ENCODE measurements around the gene FSD1.
"Not testable (repeated sequence)": the region's sequence is repeated elsewhere in the genome, so short reads cannot be mapped to it uniquely, and the experiment has no call there.

Gene FSD1

DNA sequence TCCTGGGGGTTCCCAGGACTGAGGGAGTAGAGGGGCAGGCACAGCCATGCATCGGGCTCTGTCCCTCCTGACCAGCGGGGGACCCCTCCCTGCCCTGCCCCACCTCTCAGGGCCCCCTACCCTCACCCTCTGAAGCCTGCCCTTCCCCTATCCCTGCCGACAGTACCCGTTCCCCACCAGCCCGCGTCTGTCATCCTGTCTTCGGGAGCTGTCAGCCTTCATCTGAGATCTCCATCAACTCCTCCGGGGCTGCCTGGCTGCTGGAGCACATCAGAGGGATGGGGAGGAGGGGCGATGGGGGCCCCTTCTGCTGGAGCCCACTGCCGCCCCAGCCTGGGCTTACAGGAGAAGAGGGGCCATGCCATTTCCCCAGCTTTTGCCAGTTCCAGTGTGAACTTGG lies 31.5 kb upstream of the FSD1 start:
- H3K36me3 ChIP-seq (ENCODE audit: control insufficient read depth, insufficient read depth, low read length, severe bottlenecking) = peaks cover 12% of the 10 kb centered on the region
- H3K27me3 ChIP-seq (replicated peaks; ENCODE audit: control insufficient read depth, insufficient read depth, low read length) = peaks cover 7% of the 10 kb centered on the region
- peaks cover 5% of the 10 kb centered on the region for H3K4me1 ChIP-seq (ENCODE audit: control insufficient read depth, insufficient read depth, low read length)
- no peak for DNase-seq (ENCODE audit: low read depth)
- H3K9me3 ChIP-seq (ENCODE audit: control insufficient read depth, low read length) = no peaks in the 10 kb centered on the region
- no peak overlapping the region for H3K4me3 ChIP-seq (ENCODE audit: low read length)
- H3K9ac ChIP-seq (ENCODE audit: low read length) = no peak overlapping the region

DNA sequence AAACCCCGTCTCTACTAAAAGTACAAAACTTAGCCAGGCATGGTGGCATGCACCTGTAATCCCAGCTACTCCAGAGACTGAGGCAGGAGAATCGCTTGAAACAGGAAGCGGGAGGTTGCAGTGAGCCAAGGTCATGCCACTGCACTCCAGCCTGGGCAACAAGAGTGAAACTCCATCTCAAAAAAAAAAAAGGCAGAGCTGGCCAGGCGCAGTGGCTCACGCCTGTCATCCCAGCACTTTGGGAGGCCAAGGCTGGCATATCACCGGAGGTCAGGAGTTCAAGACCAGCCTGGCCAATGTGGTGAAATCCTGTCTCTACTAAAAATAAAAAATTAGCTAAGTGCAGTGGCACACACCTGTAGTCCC lies 30.1 kb upstream of the FSD1 start:
- DNase-seq (ENCODE audit: low read depth); H3K4me1 ChIP-seq (ENCODE audit: control insufficient read depth, insufficient read depth, low read length); H3K36me3 ChIP-seq (ENCODE audit: control insufficient read depth, insufficient read depth, low read length, severe bottlenecking); H3K9ac ChIP-seq (ENCODE audit: low read length); H3K4me3 ChIP-seq (ENCODE audit: low read length); H3K9me3 ChIP-seq (ENCODE audit: control insufficient read depth, low read length): not testable (repeated sequence)
- H3K27me3 ChIP-seq (replicated peaks; ENCODE audit: control insufficient read depth, insufficient read depth, low read length) = peaks cover 11% of the 10 kb centered on the region

DNA sequence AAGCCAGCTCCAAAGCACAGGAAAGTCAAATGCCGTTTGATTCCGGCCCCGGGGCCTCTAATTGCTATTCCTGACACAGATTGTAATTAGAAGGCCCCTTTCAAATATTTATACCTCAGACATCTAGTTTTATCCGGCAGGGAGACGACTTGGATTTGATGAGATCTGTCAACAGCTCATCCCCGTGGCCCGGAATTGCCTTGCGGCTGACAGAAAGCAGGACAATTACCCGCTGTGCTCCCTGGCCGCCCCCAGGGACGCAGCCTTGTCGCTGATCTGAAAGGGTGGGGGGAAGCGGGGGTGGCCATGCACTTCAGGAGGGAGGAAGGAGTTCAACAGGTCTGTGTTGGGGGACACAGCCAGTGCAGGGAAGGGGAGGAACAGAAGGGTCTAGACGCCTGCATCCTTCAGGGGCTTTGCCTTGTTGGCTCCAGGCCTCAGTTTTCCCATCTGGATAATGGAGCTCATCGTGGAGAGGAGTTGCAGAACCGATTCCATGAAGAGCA lies 27.2 kb upstream of the FSD1 start:
- Histone ChIP-seq H3K27me3 (replicated peaks; ENCODE audit: control insufficient read depth, insufficient read depth, low read length) (peaks cover 26% of the 10 kb centered on the region), H3K4me1 (ENCODE audit: control insufficient read depth, insufficient read depth, low read length) (no peaks in the 10 kb centered on the region), H3K4me3 (ENCODE audit: low read length) (no peak overlapping the region), H3K9ac (ENCODE audit: low read length) (no peak overlapping the region), H3K9me3 (ENCODE audit: control insufficient read depth, low read length) (no peaks in the 10 kb centered on the region), H3K36me3 (ENCODE audit: control insufficient read depth, insufficient read depth, low read length, severe bottlenecking) (no peaks in the 10 kb centered on the region)
- no peak for DNase-seq (ENCODE audit: low read depth)

DNA sequence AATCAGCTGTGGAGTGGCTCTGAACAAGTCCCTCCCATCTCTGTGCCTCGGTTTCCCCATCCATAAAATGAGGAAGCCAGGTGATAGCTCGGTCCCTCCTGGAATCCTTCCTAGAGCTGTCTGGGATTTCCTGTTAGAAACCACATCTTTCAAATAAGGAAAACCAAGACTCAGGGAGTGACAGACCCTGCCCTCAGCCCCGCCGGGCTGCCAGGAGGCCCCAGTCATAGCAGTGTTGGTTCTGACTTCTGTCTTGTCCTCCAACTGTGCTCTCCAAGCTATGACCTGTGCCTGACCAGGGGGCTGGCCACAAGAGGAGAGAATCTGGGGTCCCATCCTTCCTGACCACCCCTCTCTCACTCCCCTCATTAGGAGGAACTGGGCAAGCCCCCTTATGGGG lies 26.4 kb upstream of the FSD1 start:
- peaks cover 30% of the 10 kb centered on the region for H3K27me3 ChIP-seq (replicated peaks; ENCODE audit: control insufficient read depth, insufficient read depth, low read length)
- no peak for DNase-seq (ENCODE audit: low read depth)
- H3K4me3 ChIP-seq (ENCODE audit: low read length) = no peak overlapping the region
- H3K36me3 ChIP-seq (ENCODE audit: control insufficient read depth, insufficient read depth, low read length, severe bottlenecking) = no peaks in the 10 kb centered on the region
- no peaks in the 10 kb centered on the region for H3K4me1 ChIP-seq (ENCODE audit: control insufficient read depth, insufficient read depth, low read length)
- no peak overlapping the region for H3K9ac ChIP-seq (ENCODE audit: low read length)
- no peaks in the 10 kb centered on the region for H3K9me3 ChIP-seq (ENCODE audit: control insufficient read depth, low read length)

DNA sequence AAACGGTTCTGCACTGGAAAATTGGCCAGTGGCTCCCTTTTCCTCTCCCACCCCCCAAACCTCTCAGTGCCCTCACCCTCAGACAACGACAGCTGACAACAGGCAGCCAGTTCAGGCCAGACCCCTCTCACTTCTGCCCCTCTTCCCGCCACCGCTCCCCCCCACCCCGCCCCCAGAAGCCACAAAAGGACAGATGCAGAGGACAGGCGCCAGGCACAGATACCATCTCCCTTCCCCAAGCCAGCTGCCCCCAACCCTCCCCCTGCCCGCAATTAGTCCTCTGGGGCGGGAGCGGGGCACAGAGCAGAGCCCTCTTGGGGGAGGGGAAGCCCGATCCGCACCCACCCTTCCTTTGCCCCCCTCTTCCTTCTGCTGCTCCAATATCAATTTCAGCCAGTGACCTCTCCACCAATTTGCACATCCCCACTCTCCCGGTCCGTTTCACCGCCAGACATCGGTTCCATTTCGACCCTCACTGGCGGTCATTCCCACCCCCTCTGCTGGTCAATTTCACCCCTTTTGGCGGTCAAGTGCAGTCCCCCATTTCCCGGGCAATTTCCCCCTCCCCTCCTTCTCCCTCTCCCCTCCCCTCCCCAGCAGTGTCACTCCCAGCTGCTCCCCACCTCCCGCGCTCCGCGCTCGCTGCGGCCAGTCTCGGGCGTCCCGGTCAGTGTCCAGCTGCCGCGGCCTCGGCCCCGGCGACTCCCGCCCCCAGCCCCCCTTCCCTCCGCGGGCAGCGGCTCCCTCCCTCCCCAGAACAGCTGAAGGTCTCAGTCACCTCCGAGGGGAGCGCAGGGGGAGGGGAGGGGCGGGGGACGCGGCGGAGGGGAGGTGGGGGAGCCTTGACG lies 25.8 kb upstream of the FSD1 start, which contains the start of gene SHD:
Gene SHD, plus strand, starts transcription at position 848 of the 848 bp plus-strand sequence. CDS start 798 bp downstream, outside the sequence.
- peaks cover 34% of the 10 kb centered on the region for H3K27me3 ChIP-seq (replicated peaks; ENCODE audit: control insufficient read depth, insufficient read depth, low read length)
- H3K4me3 ChIP-seq (ENCODE audit: low read length) = no peak within 1 kb of the TSS
- H3K36me3 ChIP-seq (ENCODE audit: control insufficient read depth, insufficient read depth, low read length, severe bottlenecking) = no peaks in the 10 kb centered on the region
- no peaks in the 10 kb centered on the region for H3K4me1 ChIP-seq (ENCODE audit: control insufficient read depth, insufficient read depth, low read length)
- peak; percentile 22 for DNase-seq (ENCODE audit: low read depth)
- no peak within 1 kb of the TSS for H3K9ac ChIP-seq (ENCODE audit: low read length)
- H3K9me3 ChIP-seq (ENCODE audit: control insufficient read depth, low read length) = no peaks in the 10 kb centered on the region

DNA sequence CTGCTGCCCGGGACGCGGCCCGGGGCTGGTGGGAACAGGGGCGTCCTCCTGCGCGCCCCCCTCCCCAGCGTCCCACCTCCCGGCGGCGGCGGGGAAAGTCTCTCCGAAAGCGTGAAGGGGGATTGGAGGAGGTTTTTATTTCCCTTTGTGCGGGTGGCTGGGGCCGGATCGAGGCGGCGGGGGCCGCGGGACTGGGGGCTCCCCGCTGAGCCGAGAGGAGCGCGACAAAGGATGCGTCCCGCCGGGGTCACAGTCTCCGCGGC lies 25.2 kb upstream of the FSD1 start:
- H3K4me3 ChIP-seq (ENCODE audit: low read length) = no peak overlapping the region
- no peak for DNase-seq (ENCODE audit: low read depth)
- H3K27me3 ChIP-seq (replicated peaks; ENCODE audit: control insufficient read depth, insufficient read depth, low read length) = peaks cover 34% of the 10 kb centered on the region

DNA sequence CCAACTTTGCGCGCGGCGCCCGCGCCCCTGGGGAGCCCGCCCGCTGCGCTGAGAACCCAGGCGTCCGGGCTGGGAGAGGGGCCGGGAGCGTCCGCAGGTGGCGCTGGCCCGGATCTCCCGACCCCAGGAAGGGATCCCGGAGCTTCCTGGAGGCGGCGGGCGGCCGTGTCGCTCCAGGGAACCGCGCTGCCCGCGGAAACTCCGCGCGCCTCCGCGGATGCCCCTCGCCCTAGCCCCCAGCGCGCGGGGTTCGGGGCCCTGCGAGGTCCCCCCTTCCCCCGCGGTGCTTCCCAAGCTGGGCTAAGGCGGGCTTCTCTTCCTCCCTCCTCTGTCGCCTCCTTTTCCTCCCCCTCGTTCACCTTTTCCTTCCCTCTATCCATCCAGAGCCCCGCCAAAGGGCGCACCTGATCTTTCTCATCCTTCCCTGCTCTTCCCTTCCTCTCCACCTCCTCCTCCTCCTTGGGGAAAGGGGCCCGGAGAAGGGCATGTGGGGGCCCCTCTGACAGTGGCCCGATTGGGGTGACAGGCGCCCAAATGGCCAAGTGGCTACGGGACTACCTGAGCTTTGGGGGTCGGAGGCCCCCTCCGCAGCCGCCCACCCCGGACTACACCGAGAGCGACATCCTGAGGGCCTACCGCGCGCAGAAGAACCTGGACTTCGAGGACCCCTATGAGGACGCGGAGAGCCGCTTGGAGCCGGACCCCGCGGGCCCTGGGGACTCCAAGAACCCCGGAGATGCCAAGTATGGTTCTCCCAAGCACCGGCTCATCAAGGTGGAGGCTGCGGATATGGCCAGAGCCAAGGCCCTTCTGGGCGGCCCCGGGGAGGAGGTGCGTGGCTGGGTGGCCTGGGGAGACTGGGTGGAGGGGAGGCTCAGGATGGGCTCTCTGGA lies 24.6 kb upstream of the FSD1 start:
- Histone ChIP-seq H3K9ac (ENCODE audit: low read length) (no peak overlapping the region), H3K4me3 (ENCODE audit: low read length) (no peak overlapping the region), H3K36me3 (ENCODE audit: control insufficient read depth, insufficient read depth, low read length, severe bottlenecking) (no peaks in the 10 kb centered on the region), H3K27me3 (replicated peaks; ENCODE audit: control insufficient read depth, insufficient read depth, low read length) (peaks cover 39% of the 10 kb centered on the region), H3K4me1 (ENCODE audit: control insufficient read depth, insufficient read depth, low read length) (no peaks in the 10 kb centered on the region), H3K9me3 (ENCODE audit: control insufficient read depth, low read length) (no peaks in the 10 kb centered on the region)
- peak; percentile 12 for DNase-seq (ENCODE audit: low read depth)

More for the DNA sequence above, 25.2 kb upstream of the FSD1 start:
- Histone ChIP-seq H3K9ac (ENCODE audit: low read length) (no peak overlapping the region), H3K4me1 (ENCODE audit: control insufficient read depth, insufficient read depth, low read length) (no peaks in the 10 kb centered on the region), H3K9me3 (ENCODE audit: control insufficient read depth, low read length) (no peaks in the 10 kb centered on the region), H3K36me3 (ENCODE audit: control insufficient read depth, insufficient read depth, low read length, severe bottlenecking) (no peaks in the 10 kb centered on the region)

DNA sequence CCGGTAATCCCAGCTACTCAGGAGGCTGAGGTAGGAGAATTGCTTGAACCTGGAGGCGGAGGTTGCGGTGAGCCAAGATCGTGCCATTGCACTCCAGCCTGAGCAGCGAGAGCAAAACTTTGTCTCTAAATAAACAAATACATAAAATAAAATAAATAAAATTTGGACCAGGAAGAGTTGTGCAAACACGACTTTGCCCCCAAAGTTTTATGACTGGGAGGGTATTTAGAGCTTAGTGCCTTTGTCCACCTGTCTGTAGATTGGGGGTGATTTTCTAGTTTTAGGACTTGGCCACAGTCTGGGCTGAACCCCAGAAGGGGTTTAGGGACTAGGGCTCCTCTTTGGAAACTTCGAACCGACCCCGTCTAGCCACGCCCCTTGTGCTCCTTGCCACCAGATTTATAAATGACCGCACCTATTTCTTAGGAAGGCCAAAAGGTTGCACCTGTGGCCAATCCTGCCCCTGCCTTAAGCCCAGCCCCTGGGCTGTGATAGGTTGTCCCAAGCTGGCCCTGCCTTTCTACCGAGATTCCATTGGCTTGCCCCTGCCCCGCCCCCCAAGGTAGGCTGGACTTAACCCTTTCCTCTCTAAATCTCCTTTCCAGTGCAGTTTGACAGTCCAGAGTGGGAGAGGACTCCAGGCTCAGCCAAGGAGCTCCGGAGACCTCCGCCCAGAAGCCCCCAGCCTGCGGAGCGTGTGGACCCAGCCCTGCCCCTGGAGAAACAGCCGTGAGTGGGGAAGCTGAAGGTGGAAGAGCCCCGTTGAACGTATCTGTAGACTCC lies 20.0 kb upstream of the FSD1 start:
- Histone ChIP-seq H3K4me1 (ENCODE audit: control insufficient read depth, insufficient read depth, low read length) (no peaks in the 10 kb centered on the region), H3K27me3 (replicated peaks; ENCODE audit: control insufficient read depth, insufficient read depth, low read length) (peaks cover 48% of the 10 kb centered on the region), H3K9me3 (ENCODE audit: control insufficient read depth, low read length) (no peaks in the 10 kb centered on the region), H3K36me3 (ENCODE audit: control insufficient read depth, insufficient read depth, low read length, severe bottlenecking) (no peaks in the 10 kb centered on the region), H3K9ac (ENCODE audit: low read length) (no peak overlapping the region), H3K4me3 (ENCODE audit: low read length) (no peak overlapping the region)
- no peak for DNase-seq (ENCODE audit: low read depth)

DNA sequence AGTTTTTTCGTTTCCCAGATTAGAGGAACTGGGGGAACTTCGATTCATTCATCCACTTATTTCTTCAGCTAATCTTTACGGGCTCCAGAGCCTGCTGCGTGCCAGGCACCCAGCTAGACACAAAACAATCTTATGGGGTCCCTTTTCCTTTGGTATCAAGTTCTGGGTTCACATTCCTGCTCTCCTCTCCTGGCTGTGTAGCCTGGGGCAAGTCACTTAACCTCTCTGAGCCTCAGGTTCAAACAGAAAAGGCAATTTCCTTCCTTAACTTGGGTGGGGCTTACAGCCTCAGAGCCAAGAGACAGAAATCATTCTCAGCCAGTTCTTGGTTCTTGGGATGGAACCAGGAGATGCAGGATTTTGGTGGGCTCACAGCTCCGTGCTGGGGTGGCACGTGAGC lies 19.4 kb upstream of the FSD1 start:
- Histone ChIP-seq H3K9ac (ENCODE audit: low read length) (no peak overlapping the region), H3K27me3 (replicated peaks; ENCODE audit: control insufficient read depth, insufficient read depth, low read length) (peaks cover 44% of the 10 kb centered on the region), H3K4me3 (ENCODE audit: low read length) (no peak overlapping the region), H3K9me3 (ENCODE audit: control insufficient read depth, low read length) (no peaks in the 10 kb centered on the region), H3K4me1 (ENCODE audit: control insufficient read depth, insufficient read depth, low read length) (no peaks in the 10 kb centered on the region), H3K36me3 (ENCODE audit: control insufficient read depth, insufficient read depth, low read length, severe bottlenecking) (no peaks in the 10 kb centered on the region)
- DNase-seq (ENCODE audit: low read depth) = no peak

DNA sequence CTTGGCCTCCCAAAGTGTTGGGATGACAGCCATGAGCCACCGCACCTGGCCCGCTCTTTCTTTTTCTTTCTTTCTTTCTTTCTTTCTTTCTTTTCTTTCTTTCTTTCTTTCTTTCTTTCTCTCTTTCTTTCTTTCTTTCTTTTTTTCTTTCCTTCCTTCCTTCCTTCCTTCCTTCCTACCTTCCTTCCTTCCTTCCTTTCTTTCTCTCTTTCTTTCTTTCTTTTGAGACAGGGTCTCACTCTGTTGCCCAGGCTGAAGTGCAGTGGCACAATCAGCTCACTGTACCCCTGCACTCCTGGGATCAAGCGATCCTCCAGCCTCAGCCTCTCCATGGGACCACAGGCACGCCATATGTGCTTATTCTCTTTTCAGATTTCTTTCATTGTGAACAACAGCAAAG lies 18.3 kb upstream of the FSD1 start:
- not testable (repeated sequence) for H3K36me3 ChIP-seq (ENCODE audit: control insufficient read depth, insufficient read depth, low read length, severe bottlenecking); H3K9ac ChIP-seq (ENCODE audit: low read length); H3K4me3 ChIP-seq (ENCODE audit: low read length); H3K9me3 ChIP-seq (ENCODE audit: control insufficient read depth, low read length); DNase-seq (ENCODE audit: low read depth); H3K4me1 ChIP-seq (ENCODE audit: control insufficient read depth, insufficient read depth, low read length)
- peaks cover 40% of the 10 kb centered on the region for H3K27me3 ChIP-seq (replicated peaks; ENCODE audit: control insufficient read depth, insufficient read depth, low read length)

All from adipocyte (in vitro differentiated cells).